ENCODE measurements around the gene MCM10. TPM values are rescaled to one million over a fixed set of nuclear protein-coding genes. Genes with fewer than 3 reads are reported as not detected.

MCM10 gene
- total RNA-seq, 1 donor from 2014 or later: 0.98 TPM

Small RNA genes lying within 50 kb of the gene (small RNA-seq; reads per million reads assigned to genes)
- gene RNU6-6P: not detected

Other genes starting within 250 kb of the MCM10 start
- 12.8 TPM for gene CCDC3, start 159.8 kb upstream of the MCM10 start, total RNA-seq
- 44.7 TPM for gene OPTN, start 61.4 kb upstream of the MCM10 start, total RNA-seq
- gene UCMA, start 72.8 kb downstream of the MCM10 start, total RNA-seq: not detected
- gene PHYH, start 138.5 kb downstream of the MCM10 start, total RNA-seq: 15.2 TPM
- gene SEPHS1, start 186.7 kb downstream of the MCM10 start, total RNA-seq: 26.8 TPM

All from vagina (tissue), 1 donor.